ENCODE data around the gene KLF16.

Gene KLF16

GRCh38 chr19:1866693-1867348, 3.4 kb upstream of the KLF16 start:
- DNase-seq: no peak

- DNase-seq: no peak
Measured at GRCh38 chr19:1865172-1866010, 2.0 kb upstream of the KLF16 start.

- DNase-seq: no peak
Measured at GRCh38 chr19:1864480-1865171, 1.2 kb upstream of the KLF16 start.

- peak; percentile 84 for DNase-seq
Measured at GRCh38 chr19:1863638-1864479, 480 bp upstream of the KLF16 start.

- no peak for DNase-seq
Measured at GRCh38 chr19:1862424-1863327, 703 bp downstream of the KLF16 start.

GRCh38 chr19:1862068-1862423, 1.3 kb downstream of the KLF16 start:
- no peak for DNase-seq

GRCh38 chr19:1861599-1862031, 1.8 kb downstream of the KLF16 start:
- no peak for DNase-seq

GRCh38 chr19:1860821-1861598, 2.4 kb downstream of the KLF16 start:
- no peak for DNase-seq

GRCh38 chr19:1860042-1860775, 3.2 kb downstream of the KLF16 start:
- no peak for DNase-seq

GRCh38 chr19:1859331-1859781, 4.0 kb downstream of the KLF16 start:
- no peak for DNase-seq

GRCh38 chr19:1858412-1859081, 4.8 kb downstream of the KLF16 start:
- DNase-seq: no peak

- DNase-seq: no peak
Measured at GRCh38 chr19:1857648-1858326, 5.6 kb downstream of the KLF16 start.

GRCh38 chr19:1856698-1857603, 6.4 kb downstream of the KLF16 start:
- no peak for DNase-seq

GRCh38 chr19:1856345-1856697, 7.1 kb downstream of the KLF16 start:
- no peak for DNase-seq

GRCh38 chr19:1855828-1856255, 7.5 kb downstream of the KLF16 start:
- DNase-seq: no peak

- DNase-seq: no peak
Measured at GRCh38 chr19:1855040-1855827, 8.1 kb downstream of the KLF16 start.

GRCh38 chr19:1854542-1855039, 8.8 kb downstream of the KLF16 start:
- no peak for DNase-seq
